ENCODE results near the gene CABLES1.

DNA sequence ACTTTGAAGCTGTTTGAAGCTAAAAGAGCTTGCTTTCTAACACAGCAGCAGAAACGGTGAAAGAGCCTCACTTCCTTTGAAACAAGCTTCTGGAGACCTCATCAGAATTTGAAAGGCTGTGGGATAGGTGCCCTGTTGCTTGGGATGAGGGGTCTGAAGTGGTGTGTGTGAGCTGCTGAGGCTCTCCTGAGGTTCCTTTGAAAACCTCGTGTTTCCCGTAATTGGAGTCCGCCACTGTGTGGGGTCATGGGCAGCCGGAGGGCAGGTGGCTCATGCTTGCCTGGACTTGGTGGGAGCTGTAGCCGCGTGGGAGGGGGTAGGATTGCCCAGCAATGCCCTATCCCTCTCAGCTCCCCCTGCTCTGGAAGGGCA, 34.4 kb downstream of the CABLES1 start:
- TF ChIP-seq, protein P1, sequence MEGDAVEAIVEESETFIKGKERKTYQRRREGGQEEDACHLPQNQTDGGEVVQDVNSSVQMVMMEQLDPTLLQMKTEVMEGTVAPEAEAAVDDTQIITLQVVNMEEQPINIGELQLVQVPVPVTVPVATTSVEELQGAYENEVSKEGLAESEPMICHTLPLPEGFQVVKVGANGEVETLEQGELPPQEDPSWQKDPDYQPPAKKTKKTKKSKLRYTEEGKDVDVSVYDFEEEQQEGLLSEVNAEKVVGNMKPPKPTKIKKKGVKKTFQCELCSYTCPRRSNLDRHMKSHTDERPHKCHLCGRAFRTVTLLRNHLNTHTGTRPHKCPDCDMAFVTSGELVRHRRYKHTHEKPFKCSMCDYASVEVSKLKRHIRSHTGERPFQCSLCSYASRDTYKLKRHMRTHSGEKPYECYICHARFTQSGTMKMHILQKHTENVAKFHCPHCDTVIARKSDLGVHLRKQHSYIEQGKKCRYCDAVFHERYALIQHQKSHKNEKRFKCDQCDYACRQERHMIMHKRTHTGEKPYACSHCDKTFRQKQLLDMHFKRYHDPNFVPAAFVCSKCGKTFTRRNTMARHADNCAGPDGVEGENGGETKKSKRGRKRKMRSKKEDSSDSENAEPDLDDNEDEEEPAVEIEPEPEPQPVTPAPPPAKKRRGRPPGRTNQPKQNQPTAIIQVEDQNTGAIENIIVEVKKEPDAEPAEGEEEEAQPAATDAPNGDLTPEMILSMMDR (conservative IDR thresholded peaks at IDR 0.05), result no peak
- no peak for TF ChIP-seq EZH2 (IDR thresholded peaks at IDR 0.05; ENCODE audit: low read depth)
